ENCODE data around the gene ABCB8. TPM values are rescaled to one million over a fixed set of nuclear protein-coding genes. Genes with fewer than 3 reads are reported as not detected.

The ABCB8 gene
- total and polyA plus RNA-seq, 9 of the 15 experiments (the other 6 are each of a cell fraction or from before 2014, with no cell fraction given) = 7.6 to 106 (median 36.3) TPM

- TF ChIP-seq ATF7 (IDR thresholded peaks at IDR 0.05) = 0 out of 2 replicates have a peak, but pooled peaks have one; percentile 0
- TF ChIP-seq THRAP3 (IDR thresholded peaks at IDR 0.05; ENCODE audit: borderline replicate concordance) = no peak
- TF ChIP-seq FOXP1 (CRISPR knock-in tag; IDR thresholded peaks at IDR 0.05) = no peak
- TF ChIP-seq TCFL5 (CRISPR knock-in tag; conservative IDR thresholded peaks at IDR 0.05) = no peak
- TF ChIP-seq ATF1 (CRISPR knock-in tag; IDR thresholded peaks at IDR 0.05) = no peak
- TF ChIP-seq ATF1 (tag; IDR thresholded peaks at IDR 0.05) = peak; percentile 15; the same call in 1 of the 2 replicates
- no peak for TF ChIP-seq MAFG (tag; conservative IDR thresholded peaks at IDR 0.05)
- TF ChIP-seq, protein P1, sequence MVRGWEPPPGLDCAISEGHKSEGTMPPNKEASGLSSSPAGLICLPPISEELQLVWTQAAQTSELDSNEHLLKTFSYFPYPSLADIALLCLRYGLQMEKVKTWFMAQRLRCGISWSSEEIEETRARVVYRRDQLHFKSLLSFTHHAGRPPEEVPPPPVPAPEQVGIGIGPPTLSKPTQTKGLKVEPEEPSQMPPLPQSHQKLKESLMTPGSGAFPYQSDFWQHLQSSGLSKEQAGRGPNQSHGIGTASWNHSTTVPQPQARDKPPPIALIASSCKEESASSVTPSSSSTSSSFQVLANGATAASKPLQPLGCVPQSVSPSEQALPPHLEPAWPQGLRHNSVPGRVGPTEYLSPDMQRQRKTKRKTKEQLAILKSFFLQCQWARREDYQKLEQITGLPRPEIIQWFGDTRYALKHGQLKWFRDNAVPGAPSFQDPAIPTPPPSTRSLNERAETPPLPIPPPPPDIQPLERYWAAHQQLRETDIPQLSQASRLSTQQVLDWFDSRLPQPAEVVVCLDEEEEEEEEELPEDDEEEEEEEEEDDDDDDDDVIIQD (CRISPR knock-in tag; IDR thresholded peaks at IDR 0.05) = no peak
- no peak for TF ChIP-seq ZNF316 (IDR thresholded peaks at IDR 0.05)
- TF ChIP-seq EWSR1 (IDR thresholded peaks at IDR 0.05; ENCODE audit: borderline replicate concordance, low read depth, partially characterized antibody) = no peak
- TF ChIP-seq HNRNPUL1 (IDR thresholded peaks at IDR 0.05; ENCODE audit: low read length) = no peak
- no peak for TF ChIP-seq BRD4 (IDR thresholded peaks at IDR 0.05)
- TF ChIP-seq SMAD4 (CRISPR knock-in tag; conservative IDR thresholded peaks at IDR 0.05) = no peak
- TF ChIP-seq XRCC5 (IDR thresholded peaks at IDR 0.05; ENCODE audit: low read depth, low read length) = no peak
- TF ChIP-seq CREM (IDR thresholded peaks at IDR 0.05; ENCODE audit: low read depth) = no peak
- TF ChIP-seq UBTF (IDR thresholded peaks at IDR 0.05; ENCODE audit: borderline replicate concordance in 1 of 2, low read depth in 2 of 2, low read length in 2 of 2) = no peak
- TF ChIP-seq ZBTB34 (CRISPR knock-in tag; IDR thresholded peaks at IDR 0.05) = no peak
- TF ChIP-seq SMARCA5 (IDR thresholded peaks at IDR 0.05) = no peak
- TF ChIP-seq, protein P2, sequence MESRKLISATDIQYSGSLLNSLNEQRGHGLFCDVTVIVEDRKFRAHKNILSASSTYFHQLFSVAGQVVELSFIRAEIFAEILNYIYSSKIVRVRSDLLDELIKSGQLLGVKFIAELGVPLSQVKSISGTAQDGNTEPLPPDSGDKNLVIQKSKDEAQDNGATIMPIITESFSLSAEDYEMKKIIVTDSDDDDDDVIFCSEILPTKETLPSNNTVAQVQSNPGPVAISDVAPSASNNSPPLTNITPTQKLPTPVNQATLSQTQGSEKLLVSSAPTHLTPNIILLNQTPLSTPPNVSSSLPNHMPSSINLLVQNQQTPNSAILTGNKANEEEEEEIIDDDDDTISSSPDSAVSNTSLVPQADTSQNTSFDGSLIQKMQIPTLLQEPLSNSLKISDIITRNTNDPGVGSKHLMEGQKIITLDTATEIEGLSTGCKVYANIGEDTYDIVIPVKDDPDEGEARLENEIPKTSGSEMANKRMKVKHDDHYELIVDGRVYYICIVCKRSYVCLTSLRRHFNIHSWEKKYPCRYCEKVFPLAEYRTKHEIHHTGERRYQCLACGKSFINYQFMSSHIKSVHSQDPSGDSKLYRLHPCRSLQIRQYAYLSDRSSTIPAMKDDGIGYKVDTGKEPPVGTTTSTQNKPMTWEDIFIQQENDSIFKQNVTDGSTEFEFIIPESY (CRISPR knock-in tag; IDR thresholded peaks at IDR 0.05) = 0 out of 2 replicates have a peak, but pooled peaks have one; percentile 12
- TF ChIP-seq NFIC (IDR thresholded peaks at IDR 0.05) = no peak
- no peak; the same call in 1 of the 2 replicates for TF ChIP-seq ZNF232 (CRISPR knock-in tag; IDR thresholded peaks at IDR 0.05)
- TF ChIP-seq XRCC4 (IDR thresholded peaks at IDR 0.05; ENCODE audit: extremely low read depth, insufficient read depth, insufficient read length) = no peak
- no peak for TF ChIP-seq POLR2AphosphoS2 (IDR thresholded peaks at IDR 0.05; ENCODE audit: low read length)
- TF ChIP-seq POLR2B (IDR thresholded peaks at IDR 0.05; ENCODE audit: low read depth, partially characterized antibody) = no peak
These were observed 33.3 kb upstream of the ABCB8 start (continued) for GRCh38 chr7:150994838-150995510.

Measured in K562 (cell line).